ENCODE results near the gene TRIM7. TPM values are rescaled to one million over a fixed set of nuclear protein-coding genes. Genes with fewer than 3 reads are reported as not detected.

TRIM7 gene
- total RNA-seq, 1 donor from 2014 or later: 6.4 TPM

DNA sequence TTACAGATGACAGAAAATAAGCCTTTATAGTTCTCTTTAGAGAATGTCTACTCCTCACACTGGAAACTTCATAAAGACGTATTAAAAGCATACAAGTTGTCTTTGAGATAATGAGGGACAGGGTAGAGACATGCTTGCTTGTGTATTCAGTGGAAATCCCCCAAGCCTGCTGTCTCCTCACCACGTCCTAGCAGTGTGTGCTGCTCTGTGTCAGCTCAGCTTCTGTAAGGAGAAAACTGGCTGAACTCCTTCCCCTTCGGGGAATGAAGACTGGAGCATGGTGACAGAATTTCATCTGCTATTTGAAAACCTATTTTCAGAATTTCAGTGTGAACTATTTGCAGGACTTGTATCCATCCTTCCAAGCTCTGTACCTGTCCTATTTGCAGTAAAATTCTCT lies 48.2 kb downstream of the TRIM7 start:
- Histone ChIP-seq H3K27ac (replicated peaks) (no peak overlapping the region), H3K27me3 (ENCODE audit: low read depth) (peaks cover 37% of the 10 kb centered on the region), H3K36me3 (no peaks in the 10 kb centered on the region), H3K4me1 (peaks cover 18% of the 10 kb centered on the region), H3K9me3 (replicated peaks) (no peaks in the 10 kb centered on the region), H3K4me3 (no peak overlapping the region)
- intact Hi-C loops (cut with micrococcal nuclease): no loop called here
- no peak for DNase-seq
- TF ChIP-seq, protein P1, sequence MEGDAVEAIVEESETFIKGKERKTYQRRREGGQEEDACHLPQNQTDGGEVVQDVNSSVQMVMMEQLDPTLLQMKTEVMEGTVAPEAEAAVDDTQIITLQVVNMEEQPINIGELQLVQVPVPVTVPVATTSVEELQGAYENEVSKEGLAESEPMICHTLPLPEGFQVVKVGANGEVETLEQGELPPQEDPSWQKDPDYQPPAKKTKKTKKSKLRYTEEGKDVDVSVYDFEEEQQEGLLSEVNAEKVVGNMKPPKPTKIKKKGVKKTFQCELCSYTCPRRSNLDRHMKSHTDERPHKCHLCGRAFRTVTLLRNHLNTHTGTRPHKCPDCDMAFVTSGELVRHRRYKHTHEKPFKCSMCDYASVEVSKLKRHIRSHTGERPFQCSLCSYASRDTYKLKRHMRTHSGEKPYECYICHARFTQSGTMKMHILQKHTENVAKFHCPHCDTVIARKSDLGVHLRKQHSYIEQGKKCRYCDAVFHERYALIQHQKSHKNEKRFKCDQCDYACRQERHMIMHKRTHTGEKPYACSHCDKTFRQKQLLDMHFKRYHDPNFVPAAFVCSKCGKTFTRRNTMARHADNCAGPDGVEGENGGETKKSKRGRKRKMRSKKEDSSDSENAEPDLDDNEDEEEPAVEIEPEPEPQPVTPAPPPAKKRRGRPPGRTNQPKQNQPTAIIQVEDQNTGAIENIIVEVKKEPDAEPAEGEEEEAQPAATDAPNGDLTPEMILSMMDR (IDR thresholded peaks at IDR 0.05; ENCODE audit: borderline replicate concordance): no peak

DNA sequence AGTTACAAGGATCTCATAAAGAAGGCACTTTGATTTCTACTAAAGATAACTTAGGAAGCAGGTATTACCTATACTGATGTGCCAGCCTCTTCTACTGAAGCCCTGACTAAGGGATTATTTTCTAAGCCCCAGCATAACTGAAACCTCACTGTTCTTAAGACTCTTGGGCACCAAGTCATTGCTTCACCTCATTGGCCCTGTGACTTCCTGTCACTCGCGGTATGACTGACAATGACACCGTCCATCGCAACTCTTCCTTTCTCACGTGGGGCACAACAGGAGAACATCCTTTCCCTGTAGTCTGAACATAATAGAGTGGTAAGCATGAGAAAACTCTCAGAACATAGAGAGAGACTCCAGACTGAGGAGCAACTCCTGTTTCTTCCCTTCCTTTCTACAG lies 51.2 kb downstream of the TRIM7 start:
- DNase-seq: no peak
- Histone ChIP-seq H3K27ac (replicated peaks) (no peak overlapping the region), H3K27me3 (ENCODE audit: low read depth) (peaks cover 66% of the 10 kb centered on the region), H3K4me1 (peaks cover 4% of the 10 kb centered on the region), H3K36me3 (no peaks in the 10 kb centered on the region), H3K4me3 (no peak overlapping the region), H3K9me3 (replicated peaks) (no peaks in the 10 kb centered on the region)
- intact Hi-C loops (cut with micrococcal nuclease): no loop called here
- TF ChIP-seq, protein P1 (IDR thresholded peaks at IDR 0.05; ENCODE audit: borderline replicate concordance): no peak

DNA sequence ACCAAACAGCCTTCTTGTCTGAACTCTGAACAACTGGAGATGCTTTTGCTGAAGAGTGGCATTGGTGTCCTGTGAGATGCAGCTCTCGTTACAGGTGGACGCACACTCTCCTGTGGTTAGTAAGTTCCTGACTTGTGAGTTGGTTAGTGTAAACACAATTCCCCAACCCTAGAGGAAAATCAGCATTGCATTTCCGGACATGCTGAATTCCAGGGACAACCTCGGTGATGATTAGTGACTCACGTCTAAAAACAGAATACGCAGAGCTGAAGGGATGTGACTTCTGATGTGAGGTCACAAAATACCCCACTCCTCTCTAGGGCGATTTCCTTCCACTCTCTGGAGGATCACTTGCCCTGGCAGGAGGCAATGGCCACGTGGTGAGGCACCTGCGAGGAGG lies 52.6 kb downstream of the TRIM7 start:
- H3K4me3 ChIP-seq: no peak overlapping the region
- H3K27ac ChIP-seq (replicated peaks): no peak overlapping the region
- H3K36me3 ChIP-seq: no peaks in the 10 kb centered on the region
- H3K4me1 ChIP-seq: peaks cover 4% of the 10 kb centered on the region
- H3K9me3 ChIP-seq (replicated peaks): no peaks in the 10 kb centered on the region
- H3K27me3 ChIP-seq (ENCODE audit: low read depth): peaks cover 79% of the 10 kb centered on the region
- DNase-seq: no peak
- TF ChIP-seq, protein P1 (IDR thresholded peaks at IDR 0.05; ENCODE audit: borderline replicate concordance): no peak
- intact Hi-C loops (cut with micrococcal nuclease): no loop called here

- no peaks in the 10 kb centered on the region for H3K36me3 ChIP-seq
- DNase-seq: no peak
- peak overlapping the region; percentile 33 for H3K27ac ChIP-seq (replicated peaks)
- peaks cover 4% of the 10 kb centered on the region for H3K4me1 ChIP-seq
- H3K27me3 ChIP-seq (ENCODE audit: low read depth): peaks cover 85% of the 10 kb centered on the region
- TF ChIP-seq, protein P1 (IDR thresholded peaks at IDR 0.05; ENCODE audit: borderline replicate concordance): no peak
- no peak overlapping the region for H3K4me3 ChIP-seq
- no peaks in the 10 kb centered on the region for H3K9me3 ChIP-seq (replicated peaks)
- intact Hi-C loops (cut with micrococcal nuclease): no loop called here
Measured at GRCh38 chr5:181151146-181151545, 53.9 kb downstream of the TRIM7 start.

- Histone ChIP-seq H3K27ac (replicated peaks) (peak overlapping the region; percentile 33), H3K9me3 (replicated peaks) (no peaks in the 10 kb centered on the region), H3K36me3 (no peaks in the 10 kb centered on the region), H3K27me3 (ENCODE audit: low read depth) (peaks cover 78% of the 10 kb centered on the region), H3K4me1 (peaks cover 4% of the 10 kb centered on the region), H3K4me3 (no peak overlapping the region)
- no peak for DNase-seq
- TF ChIP-seq, protein P1 (IDR thresholded peaks at IDR 0.05; ENCODE audit: borderline replicate concordance): no peak
- intact Hi-C loops (cut with micrococcal nuclease): no loop called here
Measured at GRCh38 chr5:181149806-181150733, 54.9 kb downstream of the TRIM7 start.
